Placental pericyte (primary cell): ENCODE data around the gene KLHL5. TPM values are rescaled to one million over a fixed set of nuclear protein-coding genes. Genes with fewer than 3 reads are reported as not detected.

Experiments used
- total RNA-seq: library from RNA; depleted of rRNA; stranded (reverse); fragments of >200 nt; gene quantifications from 2 replicates; pipeline ENCODE4 v1.2.3, GENCODE V29; 2012

Gene KLHL5, protein sequence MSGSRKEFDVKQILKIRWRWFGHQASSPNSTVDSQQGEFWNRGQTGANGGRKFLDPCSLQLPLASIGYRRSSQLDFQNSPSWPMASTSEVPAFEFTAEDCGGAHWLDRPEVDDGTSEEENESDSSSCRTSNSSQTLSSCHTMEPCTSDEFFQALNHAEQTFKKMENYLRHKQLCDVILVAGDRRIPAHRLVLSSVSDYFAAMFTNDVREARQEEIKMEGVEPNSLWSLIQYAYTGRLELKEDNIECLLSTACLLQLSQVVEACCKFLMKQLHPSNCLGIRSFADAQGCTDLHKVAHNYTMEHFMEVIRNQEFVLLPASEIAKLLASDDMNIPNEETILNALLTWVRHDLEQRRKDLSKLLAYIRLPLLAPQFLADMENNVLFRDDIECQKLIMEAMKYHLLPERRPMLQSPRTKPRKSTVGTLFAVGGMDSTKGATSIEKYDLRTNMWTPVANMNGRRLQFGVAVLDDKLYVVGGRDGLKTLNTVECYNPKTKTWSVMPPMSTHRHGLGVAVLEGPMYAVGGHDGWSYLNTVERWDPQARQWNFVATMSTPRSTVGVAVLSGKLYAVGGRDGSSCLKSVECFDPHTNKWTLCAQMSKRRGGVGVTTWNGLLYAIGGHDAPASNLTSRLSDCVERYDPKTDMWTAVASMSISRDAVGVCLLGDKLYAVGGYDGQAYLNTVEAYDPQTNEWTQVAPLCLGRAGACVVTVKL
- 154 and 346 TPM in 2 replicates for total RNA-seq

DNA sequence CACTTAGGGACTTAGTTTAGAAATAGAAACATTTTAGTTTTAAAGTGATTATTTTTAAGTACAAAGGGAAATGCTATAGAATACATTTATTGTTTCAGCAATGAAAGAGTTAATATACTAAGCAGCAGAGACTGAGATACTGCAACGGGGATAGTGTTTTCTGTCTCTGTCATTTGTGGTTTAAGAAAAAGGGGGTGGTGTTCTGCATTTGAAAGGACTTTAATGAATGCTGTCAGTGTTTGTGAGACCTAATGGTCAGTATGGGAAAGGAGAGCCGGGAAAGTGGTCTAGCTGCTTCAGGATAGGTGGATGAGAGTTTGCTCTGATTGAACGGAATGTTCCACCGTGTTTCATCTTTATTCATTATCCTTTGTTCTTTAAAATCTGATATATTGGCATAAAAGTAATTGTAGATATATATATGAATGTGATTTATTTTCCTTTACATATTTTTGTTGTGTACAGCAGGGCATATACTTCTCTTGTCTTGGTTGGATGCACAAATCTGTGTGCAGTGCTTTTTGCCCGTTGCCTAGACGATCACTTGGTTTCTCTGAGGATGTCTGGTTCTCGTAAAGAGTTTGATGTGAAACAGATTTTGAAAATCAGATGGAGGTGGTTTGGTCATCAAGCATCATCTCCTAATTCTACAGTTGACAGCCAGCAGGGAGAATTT lies at the start of gene KLHL5:
KLHL5 (plus strand) TSS at position 139 of the 676 bp plus-strand sequence; CDS start at position 560, 421 bp downstream.

DNA sequence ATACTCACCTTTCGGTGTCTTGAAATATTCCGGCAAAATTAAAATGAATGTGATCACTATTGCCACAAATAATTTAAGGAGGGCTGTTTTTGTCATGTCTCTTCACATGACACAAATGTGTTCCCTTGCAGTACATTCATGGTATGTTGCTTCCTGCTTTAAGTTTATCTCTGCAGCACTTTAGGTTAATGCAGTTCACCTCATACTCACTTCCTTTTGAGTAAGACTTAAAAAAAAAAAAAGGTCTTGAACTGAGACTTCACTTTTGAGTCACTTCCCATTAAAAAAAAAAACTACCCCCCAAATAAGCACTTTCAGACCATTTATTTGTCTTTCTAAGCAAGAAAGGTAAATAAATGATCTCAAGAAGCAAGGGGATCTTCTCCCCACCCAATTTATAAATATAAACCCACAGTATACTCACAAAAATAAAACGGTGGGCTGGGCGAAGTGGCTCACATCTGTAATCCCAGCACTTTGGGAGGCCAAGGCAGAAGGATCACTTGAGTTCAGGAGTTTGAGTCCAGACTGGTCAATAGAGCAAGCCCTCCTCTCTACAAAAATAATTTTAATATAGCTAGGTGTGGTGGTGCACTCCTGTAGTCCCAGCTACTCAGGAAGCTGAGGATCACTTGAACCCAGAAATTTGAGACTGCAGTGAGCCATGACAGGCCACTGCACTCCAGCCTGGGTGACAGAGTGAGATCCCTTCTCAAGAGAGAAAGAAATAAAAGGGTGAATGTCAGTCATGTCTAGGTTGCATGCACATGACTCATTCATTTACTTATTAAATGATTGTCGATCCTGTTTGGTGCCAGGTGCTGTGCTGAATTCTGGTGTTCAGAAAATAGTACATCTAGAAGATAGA lies 29.6 kb upstream of the KLHL5 start, which contains the start of gene TMEM156:
TMEM156 (minus strand) TSS at position 192 of the 868 bp plus-strand sequence; CDS start at position 96, 96 bp downstream.

Other genes with a start within 250 kb of the KLHL5 start
- 1.1 and 5.4 TPM in 2 replicates for gene TLR6, start 205.4 kb upstream of the KLHL5 start, total RNA-seq
- gene FAM114A1, start 194.4 kb upstream of the KLHL5 start, total RNA-seq = 319 and 352 TPM in 2 replicates
- gene TMEM156, start 29.8 kb upstream of the KLHL5 start, total RNA-seq = 2.2 and 3.7 TPM in 2 replicates
- gene WDR19, start 120.3 kb downstream of the KLHL5 start, total RNA-seq = 20.8 and 60.4 TPM in 2 replicates